GM21526 (cell line): ENCODE measurements around the gene FOSL2.
A peak's percentile ranks its signal among the peaks of the same experiment; 100 is the strongest.

ENCODE experiments used
- ATAC-seq: cut with Tn5 transposase; IDR thresholded peaks from one replicate; pipeline ENCODE4 v1.9.1; 2021; ENCODE audit warnings: moderate library complexity; ENCODE audit not compliant: unreplicated experiment, low FRiP score

The FOSL2 gene

GRCh38 chr2:28391564-28392296 lies 928 bp upstream of the FOSL2 start:
- peak; percentile 38 for ATAC-seq

- ATAC-seq, result no peak
These were observed 617 bp downstream of the FOSL2 start for GRCh38 chr2:28393114-28393836.

DNA sequence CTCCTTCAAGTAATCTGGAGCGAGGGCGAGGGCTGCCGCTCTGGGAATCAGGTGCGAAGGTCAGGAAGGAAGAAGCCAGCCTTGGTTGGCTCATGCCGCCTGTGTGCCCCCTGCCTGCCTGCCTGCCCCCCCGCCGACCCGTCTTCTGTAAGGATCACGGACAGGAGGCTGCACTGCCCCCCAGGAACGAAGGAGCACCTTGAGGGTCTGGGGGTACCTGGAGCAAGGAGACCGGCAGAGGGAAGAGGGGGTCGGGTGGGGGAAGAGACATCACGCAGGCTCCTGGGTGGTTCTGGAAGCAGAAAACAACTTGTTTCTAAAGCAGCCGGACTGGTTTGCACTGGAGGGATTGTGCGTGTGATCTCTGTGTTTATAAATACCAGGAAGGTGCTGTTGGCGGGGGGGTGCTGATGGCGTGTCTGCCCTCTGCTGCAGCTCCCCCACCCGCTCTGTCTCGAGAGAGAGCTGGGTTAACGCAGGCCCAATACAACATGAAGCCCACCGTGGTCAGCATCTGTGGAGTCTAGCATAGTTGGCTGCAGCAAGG lies 1.7 kb downstream of the FOSL2 start:
- no peak for ATAC-seq

DNA sequence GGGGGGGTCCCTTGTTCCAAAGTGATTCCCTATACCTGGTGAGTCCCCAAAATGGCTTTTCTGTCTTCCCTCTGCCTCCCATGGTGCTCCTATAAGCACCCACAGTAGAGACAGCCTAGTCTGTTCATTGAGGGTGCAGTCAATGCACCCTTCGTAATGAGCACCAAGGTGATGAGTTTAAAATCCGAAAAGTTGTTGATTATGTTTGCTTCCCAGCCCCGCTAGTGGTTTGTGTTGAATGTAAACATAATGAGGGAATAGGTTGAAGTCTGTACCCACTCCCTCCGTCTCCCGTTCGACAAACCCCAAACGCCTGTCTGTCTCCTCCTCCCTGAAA lies 2.3 kb downstream of the FOSL2 start:
- no peak for ATAC-seq

GRCh38 chr2:28395334-28396061 lies 2.8 kb downstream of the FOSL2 start:
- ATAC-seq, result no peak

GRCh38 chr2:28397043-28397381 lies 4.4 kb downstream of the FOSL2 start:
- no peak for ATAC-seq

DNA sequence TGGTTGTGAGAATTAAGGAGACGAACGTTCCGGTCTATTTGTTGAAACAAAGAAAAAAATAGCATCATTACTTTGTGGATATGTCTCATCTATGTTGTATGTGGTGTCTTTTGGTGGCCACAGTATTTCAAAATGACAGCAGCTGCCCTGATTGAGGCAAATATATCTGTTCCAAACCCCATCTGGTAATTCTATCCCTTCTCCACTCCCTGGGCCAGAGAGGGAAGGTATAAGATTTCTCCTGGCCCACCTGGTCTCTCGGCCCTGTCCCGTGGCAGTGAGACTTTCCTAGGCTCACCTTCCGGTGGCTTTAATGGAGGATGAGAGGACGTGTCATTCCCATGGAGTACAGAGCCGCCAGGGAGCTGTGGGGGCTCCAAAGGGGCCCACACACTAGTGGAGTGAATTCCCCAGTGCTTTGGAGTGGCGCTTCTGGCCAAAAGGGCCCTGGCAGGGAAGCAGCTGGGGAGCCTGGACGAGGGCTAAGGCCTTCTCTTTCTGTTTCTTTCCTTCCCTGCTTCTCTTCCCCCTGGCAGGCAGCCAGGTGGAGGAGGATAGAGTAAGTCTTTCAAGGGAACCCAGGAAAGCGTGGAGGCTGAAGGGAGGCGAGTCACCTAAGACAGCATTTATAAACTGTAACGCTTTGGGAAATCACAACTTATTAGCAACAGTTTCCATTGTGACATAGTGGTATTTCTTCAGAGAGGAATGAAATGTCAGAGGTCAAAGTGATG lies 5.6 kb downstream of the FOSL2 start:
- no peak for ATAC-seq

GRCh38 chr2:28399289-28399688 lies 6.6 kb downstream of the FOSL2 start:
- ATAC-seq, result no peak

- ATAC-seq, result no peak
These were observed 7.3 kb downstream of the FOSL2 start for GRCh38 chr2:28399956-28400355.

GRCh38 chr2:28400419-28400818 lies 7.8 kb downstream of the FOSL2 start:
- ATAC-seq, result no peak

DNA sequence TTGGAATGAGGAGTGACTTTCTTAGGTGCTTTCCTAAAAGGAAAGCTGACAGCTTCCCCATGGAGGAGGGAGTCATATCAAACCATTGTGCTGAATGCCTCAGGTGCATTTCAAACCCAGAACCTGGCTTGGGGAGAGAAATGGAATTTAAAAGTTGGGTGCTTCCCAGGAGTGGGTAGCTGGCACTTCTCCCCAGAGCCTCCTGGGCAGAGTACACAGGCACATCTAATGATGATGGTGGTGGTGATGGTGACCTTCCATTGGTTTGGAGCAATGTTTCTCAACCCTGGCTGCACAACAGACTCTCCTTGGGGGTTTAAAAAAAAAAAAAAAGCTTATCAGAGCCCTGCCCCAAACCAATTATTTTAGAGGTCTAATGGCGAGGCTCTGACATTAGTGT lies 8.3 kb downstream of the FOSL2 start:
- no peak for ATAC-seq

- ATAC-seq, result no peak
These were observed 8.8 kb downstream of the FOSL2 start for GRCh38 chr2:28401411-28401810.

GRCh38 chr2:28401948-28402550 lies 9.4 kb downstream of the FOSL2 start:
- no peak for ATAC-seq

- no peak for ATAC-seq
These were observed 10.8 kb downstream of the FOSL2 start for GRCh38 chr2:28403370-28403956.

DNA sequence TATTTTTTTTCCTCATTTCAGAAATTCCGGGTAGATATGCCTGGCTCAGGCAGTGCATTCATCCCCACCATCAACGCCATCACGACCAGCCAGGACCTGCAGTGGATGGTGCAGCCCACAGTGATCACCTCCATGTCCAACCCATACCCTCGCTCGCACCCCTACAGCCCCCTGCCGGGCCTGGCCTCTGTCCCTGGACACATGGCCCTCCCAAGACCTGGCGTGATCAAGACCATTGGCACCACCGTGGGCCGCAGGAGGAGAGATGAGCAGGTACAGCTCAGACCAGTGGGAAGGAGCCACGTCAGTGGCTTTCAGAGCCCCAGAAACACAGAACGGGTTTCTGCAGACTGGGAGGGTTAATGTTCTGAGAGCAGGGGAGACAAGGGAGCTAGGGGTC lies 11.4 kb downstream of the FOSL2 start:
- no peak for ATAC-seq

- ATAC-seq, result no peak
These were observed 12.9 kb downstream of the FOSL2 start for GRCh38 chr2:28405537-28405936.

- ATAC-seq, result no peak
These were observed 13.8 kb downstream of the FOSL2 start for GRCh38 chr2:28406276-28407096.

- no peak for ATAC-seq
These were observed 14.7 kb downstream of the FOSL2 start for GRCh38 chr2:28407131-28407975.
